HepG2 (cell line): ENCODE measurements around the gene ABCG4. TPM values are rescaled to one million over a fixed set of nuclear protein-coding genes. Genes with fewer than 3 reads are reported as not detected.

Experiments
- ATAC-seq: fragments of 200-7000 bp; cut with Tn5 transposase; 3 replicates; pipeline ENCODE4 v1.9.1; 2020; ENCODE audit warnings: mild to moderate bottlenecking, moderate library complexity
- BruUV-seq: library from RNA; stranded (reverse); fragments of 400-500 nt; replicated peaks from 2 replicates; lab custom pipeline; 2021; lab: Mats Ljungman, UMichigan
- CTCF ChIA-PET: fragments of 300-600 bp; formaldehyde crosslinking; extraction: SDS; loops from one replicate; lab custom pipeline; 2021; ENCODE audit warnings: low total read pairs, inconsistent platforms, low intra/inter-chr PET ratio; lab: Yijun Ruan, JAX
- POLR2A ChIA-PET: fragments of 350-600 bp; sonication (Branson Sonifier 250); formaldehyde crosslinking; loops from one replicate; lab custom pipeline; 2020; ENCODE audit warnings: antibody characterized with exemption, inconsistent platforms; lab: Yijun Ruan, JAX
- DNase-seq: peaks from one replicate; pipeline ENCODE4 v3.0.0-alpha.2; 2015; ENCODE audit warnings: low spot score
- FAIRE-seq: peaks from 3 replicates; lab custom pipeline; 2011; peaks lifted over from hg19 to GRCh38; lab: Jason Lieb, UNC
- H2AFZ ChIP-seq: one replicate; pipeline ENCODE4 v1.6.1; 2011; ENCODE audit warnings: low read length, inconsistent platforms
- H3K27ac ChIP-seq: fragments of 300-600 bp; 3 replicates; pipeline ENCODE4 v1.8.0; 2011; ENCODE audit warnings: mixed run types, mild to moderate bottlenecking, mixed read lengths, low read length, inconsistent platforms; ENCODE audit not compliant: insufficient read depth; ENCODE audit errors: extremely low read length
- H3K27me3 ChIP-seq, 2 experiments: fragments of 200-600 bp in 1 of 2; 2 replicates in 1 of 2; 3 replicates in 1 of 2; pipeline versions ENCODE4 v1.6.0 to v1.8.0; 2011; ENCODE audit warnings: low read length in 2 of 2, mild to moderate bottlenecking in 2 of 2, moderate library complexity in 2 of 2, inconsistent platforms in 1 of 2; ENCODE audit not compliant: insufficient read depth in 2 of 2, control insufficient read depth in 1 of 2
- H3K36me3 ChIP-seq, 2 experiments: fragments of 200-600 bp in 1 of 2; replicated peaks in 1 of 2; 2 replicates in 1 of 2; 3 replicates in 1 of 2; pipeline versions ENCODE4 v1.5.1 to v1.8.0; 2011; ENCODE audit warnings: low read length in 2 of 2, inconsistent platforms in 1 of 2; ENCODE audit not compliant: insufficient read depth in 2 of 2, control insufficient read depth in 1 of 2
- H3K4me1 ChIP-seq: 2 replicates; pipeline ENCODE4 v1.5.1; 2012; ENCODE audit warnings: low read length, inconsistent platforms; ENCODE audit not compliant: insufficient read depth
- H3K4me2 ChIP-seq: 2 replicates; pipeline ENCODE4 v1.6.0; 2011; ENCODE audit warnings: low read depth, low read length, inconsistent platforms
- H3K4me3 ChIP-seq, 3 experiments: fragments of 200-600 bp in 1 of 3; sonication (generic), shearing (Covaris generic) in 1 of 3; replicated peaks in 1 of 3; 2 replicates each; pipeline ENCODE4 v1.5.1; 2011 to 2016; ENCODE audit warnings: low read length in 3 of 3, inconsistent platforms in 2 of 3, low read depth in 2 of 3, mild to moderate bottlenecking in 2 of 3, control low read depth in 1 of 3, mixed read lengths in 1 of 3; ENCODE audit not compliant: insufficient read depth in 1 of 3
- H3K79me2 ChIP-seq: one replicate; pipeline ENCODE4 v1.6.1; 2011; ENCODE audit warnings: low read length, inconsistent platforms; ENCODE audit not compliant: insufficient read depth
- H3K9ac ChIP-seq: 2 replicates; pipeline ENCODE4 v1.6.0; 2011; ENCODE audit warnings: mild to moderate bottlenecking, low read depth, low read length, inconsistent platforms; ENCODE audit not compliant: insufficient read depth
- H3K9me3 ChIP-seq: 2 replicates; pipeline ENCODE4 v1.5.1; 2012; ENCODE audit warnings: mild to moderate bottlenecking, low read length
- H4K20me1 ChIP-seq: 2 replicates; pipeline ENCODE4 v1.6.0; 2011; ENCODE audit warnings: inconsistent platforms, mild to moderate bottlenecking, low read length, moderate library complexity; ENCODE audit not compliant: insufficient read depth
- AGO2 ChIP-seq: fragments of 200-400 bp; formaldehyde crosslinking; optimal IDR thresholded peaks from 2 replicates; pipeline ENCODE3; 2017; ENCODE audit warnings: mild to moderate bottlenecking, low read depth, low read length, moderate library complexity
- CEBPB ChIP-seq: IDR thresholded peaks from 2 replicates; pipeline ENCODE4 v1.6.1; 2011; ENCODE audit warnings: low read depth, low read length, improper control_type of control experiment, borderline replicate concordance
- FOSL1 ChIP-seq: sonication (generic); formaldehyde crosslinking; IDR thresholded peaks from 2 replicates; pipeline ENCODE4 v1.9.0; 2021; ENCODE audit warnings: missing genetic modification reagents, borderline replicate concordance
- IRF2 ChIP-seq: IDR thresholded peaks from 2 replicates; pipeline ENCODE4 v1.6.1; 2018; ENCODE audit warnings: missing genetic modification reagents, missing compliant biosample characterization
- NFIC ChIP-seq: IDR thresholded peaks from 2 replicates; pipeline ENCODE4 v1.6.1; 2012; ENCODE audit warnings: mild to moderate bottlenecking, low read length, inconsistent platforms
- NR1H2 ChIP-seq: sonication (generic); formaldehyde crosslinking; IDR thresholded peaks from 2 replicates; pipeline ENCODE4 v1.8.1; 2022; ENCODE audit warnings: low read depth, missing genetic modification reagents, borderline replicate concordance
- SP5 ChIP-seq: IDR thresholded peaks from 2 replicates; pipeline ENCODE4 v1.6.1; 2016; ENCODE audit warnings: low read depth, borderline replicate concordance
- TSC22D2 ChIP-seq: sonication (generic); formaldehyde crosslinking; IDR thresholded peaks from 2 replicates; pipeline ENCODE4 v1.5.1; 2020; ENCODE audit warnings: missing genetic modification reagents, mild to moderate bottlenecking, borderline replicate concordance
- ZFP36L2 ChIP-seq: sonication (generic); formaldehyde crosslinking; IDR thresholded peaks from 2 replicates; pipeline ENCODE4 v1.4.0; 2020; ENCODE audit warnings: missing genetic modification reagents
- ZNF20 ChIP-seq: sonication (generic); formaldehyde crosslinking; IDR thresholded peaks from 2 replicates; pipeline ENCODE4 v1.4.0; 2020; ENCODE audit warnings: mild to moderate bottlenecking, moderate library complexity, missing genetic modification reagents
- WGBS: methylation state at CpG from one replicate; pipeline ENCODE4 v1.1.6; 2017; ENCODE audit warnings: low lambda C conversion rate; 5-methylcytosine and 5-hydroxymethylcytosine counted together
- in situ Hi-C: cut with HindIII; loops from 2 replicates; pipeline ENCODE4 v1.10.0; 2017; ENCODE audit warnings: low pct_unique_long_range_greater_than_20kb; ENCODE audit not compliant: extremely low pct_ligation_motif_present
- intact Hi-C: fragments of 100-400 bp; cut with micrococcal nuclease; formaldehyde crosslinking; loops from one replicate; pipeline ENCODE4 v1.10.0; 2022; ENCODE audit not compliant: unreplicated experiment
- polyA plus RNA-seq, 8 experiments: library from polyadenylated mRNA; depleted of rRNA in 3 of 8; stranded (reverse) in 7 of 8; unstranded in 1 of 8; fragments of >200 nt; fragmentation: Illumina TruSeq in 4 of 8; extraction: Trizol in 4 of 8; gene quantifications; 2 replicates each; pipeline versions ENCODE4 v1.2.1 to v1.2.3, GENCODE V29; 2011 to 2016; ENCODE audit warnings: low read depth in 4 of 8, missing spikeins in 1 of 8, mixed read lengths in 1 of 8; ENCODE audit not compliant: insufficient read depth in 1 of 8
- total RNA-seq, 5 experiments: library from RNA; depleted of rRNA; stranded (reverse); fragments of >200 nt; fragmentation: Illumina TruSeq; extraction: Trizol; gene quantifications; 2 replicates each; pipeline ENCODE4 v1.2.3, GENCODE V29; 2016; ENCODE audit warnings: low read depth in 1 of 5
- TF ChIP-seq, protein P1 (sequence below): sonication (generic); formaldehyde crosslinking; IDR thresholded peaks from 2 replicates; pipeline ENCODE4 v1.5.1; 2020; ENCODE audit warnings: missing genetic modification reagents, mild to moderate bottlenecking, borderline replicate concordance
- TF ChIP-seq, protein P2 (sequence below): sonication (generic); formaldehyde crosslinking; conservative IDR thresholded peaks from 2 replicates; pipeline ENCODE4 v1.8.0; 2022; ENCODE audit warnings: mild to moderate bottlenecking, moderate library complexity, missing genetic modification reagents
- TF ChIP-seq, protein P3 (sequence below): sonication (generic); formaldehyde crosslinking; IDR thresholded peaks from 2 replicates; pipeline ENCODE4 v1.4.0; 2020; ENCODE audit warnings: missing genetic modification reagents
- TF ChIP-seq, protein P4 (sequence below): sonication (generic); formaldehyde crosslinking; IDR thresholded peaks from 2 replicates; pipeline ENCODE4 v1.4.0; 2020; ENCODE audit warnings: mild to moderate bottlenecking, missing genetic modification reagents, borderline replicate concordance

Gene ABCG4
- total and polyA plus RNA-seq, 2 of the 13 experiments (the other 11 are each of a cell fraction or from before 2014, with no cell fraction given): not detected

DNA sequence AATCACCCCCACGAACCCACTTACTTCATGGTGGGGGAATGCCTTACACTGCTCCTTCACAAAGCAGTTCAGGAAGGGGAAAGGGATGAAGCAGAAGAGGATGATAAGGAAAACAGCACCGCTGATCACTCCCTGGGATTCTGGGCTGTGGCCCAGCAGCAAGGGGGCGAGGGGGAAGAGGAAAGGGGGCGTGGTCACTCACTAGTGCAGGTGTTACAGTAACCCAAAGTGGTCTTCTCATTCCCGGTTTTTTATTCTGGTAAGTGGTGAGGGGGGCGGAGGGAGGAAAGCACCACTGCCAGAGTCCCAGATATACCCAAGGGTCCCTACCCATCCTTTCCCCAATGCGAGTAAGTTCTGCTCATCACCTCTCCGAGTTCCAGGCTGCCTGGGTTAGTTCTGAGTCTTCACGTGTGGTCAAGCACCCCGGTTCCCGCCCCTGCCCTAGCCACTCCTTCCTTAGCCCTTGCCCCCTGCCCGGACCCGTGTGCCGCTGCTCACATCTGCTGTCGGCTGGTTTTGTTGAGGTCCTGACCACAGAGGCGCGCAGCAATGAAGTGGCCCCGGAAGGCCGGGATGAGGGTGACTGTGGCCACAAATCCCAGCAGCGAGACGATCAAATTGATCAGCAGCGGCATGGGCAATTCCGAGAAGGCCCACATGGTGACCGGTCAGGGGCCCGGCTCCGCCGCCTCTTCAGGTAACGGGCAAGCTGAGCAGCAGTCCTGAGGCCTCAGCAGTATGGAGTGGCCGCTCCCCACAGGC lies 47.7 kb upstream of the ABCG4 start:
- DNase-seq: peak; percentile 38
- peaks cover 10 to 26% of the 10 kb centered on the region in 2 experiments; a peak in 4 of 5 replicates for H3K36me3 ChIP-seq
- TSS peak; percentile 67 for BruUV-seq
- FAIRE-seq: no peak
- no peaks in the 10 kb centered on the region for H3K9me3 ChIP-seq
- peak overlapping the region; percentile 97 for H3K27ac ChIP-seq
- ATAC-seq: peak; percentile 68
- H3K9ac ChIP-seq: peak overlapping the region; percentile 93
- intact Hi-C loops: loop anchor here (2.0 kb wide), 1 partner anchor 20 kb away; the partner anchor contains the start of gene HINFP
- in situ Hi-C loops: no loop called here
- peaks cover 30% of the 10 kb centered on the region for H3K4me1 ChIP-seq
- peak overlapping the region; percentile 77 to 91 (median 86) for H3K4me3 ChIP-seq
- H4K20me1 ChIP-seq: no peaks in the 10 kb centered on the region
- H2AFZ ChIP-seq: peak overlapping the region; percentile 94
- POLR2A ChIA-PET: interaction anchor here (0.7 to 2.0 kb wide), 10 partner anchors 16 to 309 kb away, joined by 3 to 47 read pairs (median 7); partner anchors contain the start of genes CENATAC, HINFP, HMBS and NLRX1
- peak overlapping the region; percentile 96 for H3K4me2 ChIP-seq
- CTCF ChIA-PET: interaction anchor here (1.1 kb wide), 1 partner anchor 33 kb away, joined by 3 read pairs; no protein-coding TSS in a partner anchor
- 2% methylated on average over 12 of the region's 29 CpGs for WGBS
- no peaks in the 10 kb centered on the region; a peak in 1 of 5 replicates for H3K27me3 ChIP-seq
- peaks cover 15% of the 10 kb centered on the region for H3K79me2 ChIP-seq
- TF ChIP-seq, protein P1, sequence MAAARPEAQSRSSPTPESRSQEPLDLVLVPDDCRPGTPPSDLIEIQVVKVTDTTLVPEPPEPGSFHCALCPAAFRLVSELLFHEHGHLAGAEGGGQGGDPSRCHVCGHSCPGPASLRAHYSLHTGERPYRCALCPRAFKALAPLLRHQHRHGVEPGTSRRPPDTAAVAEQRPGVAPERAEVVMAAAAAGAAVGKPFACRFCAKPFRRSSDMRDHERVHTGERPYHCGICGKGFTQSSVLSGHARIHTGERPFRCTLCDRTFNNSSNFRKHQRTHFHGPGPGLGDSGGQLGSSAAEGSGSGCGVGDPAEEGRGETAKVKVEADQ (CRISPR knock-in tag): no peak
- TF ChIP-seq NFIC (no peak), ZNF20 (CRISPR knock-in tag) (no peak), NR1H2 (CRISPR knock-in tag) (no peak), IRF2 (no peak), SP5 (CRISPR knock-in tag) (no peak), AGO2 (peak; percentile 40), TSC22D2 (CRISPR knock-in tag) (peak; percentile 14; the same call in 1 of the 2 replicates), ZFP36L2 (no peak), CEBPB (no peak), FOSL1 (CRISPR knock-in tag) (no peak)
- TF ChIP-seq, protein P2, sequence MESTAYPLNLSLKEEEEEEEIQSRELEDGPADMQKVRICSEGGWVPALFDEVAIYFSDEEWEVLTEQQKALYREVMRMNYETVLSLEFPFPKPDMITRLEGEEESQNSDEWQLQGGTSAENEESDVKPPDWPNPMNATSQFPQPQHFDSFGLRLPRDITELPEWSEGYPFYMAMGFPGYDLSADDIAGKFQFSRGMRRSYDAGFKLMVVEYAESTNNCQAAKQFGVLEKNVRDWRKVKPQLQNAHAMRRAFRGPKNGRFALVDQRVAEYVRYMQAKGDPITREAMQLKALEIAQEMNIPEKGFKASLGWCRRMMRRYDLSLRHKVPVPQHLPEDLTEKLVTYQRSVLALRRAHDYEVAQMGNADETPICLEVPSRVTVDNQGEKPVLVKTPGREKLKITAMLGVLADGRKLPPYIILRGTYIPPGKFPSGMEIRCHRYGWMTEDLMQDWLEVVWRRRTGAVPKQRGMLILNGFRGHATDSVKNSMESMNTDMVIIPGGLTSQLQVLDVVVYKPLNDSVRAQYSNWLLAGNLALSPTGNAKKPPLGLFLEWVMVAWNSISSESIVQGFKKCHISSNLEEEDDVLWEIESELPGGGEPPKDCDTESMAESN (CRISPR knock-in tag): no peak
- TF ChIP-seq, protein P3, sequence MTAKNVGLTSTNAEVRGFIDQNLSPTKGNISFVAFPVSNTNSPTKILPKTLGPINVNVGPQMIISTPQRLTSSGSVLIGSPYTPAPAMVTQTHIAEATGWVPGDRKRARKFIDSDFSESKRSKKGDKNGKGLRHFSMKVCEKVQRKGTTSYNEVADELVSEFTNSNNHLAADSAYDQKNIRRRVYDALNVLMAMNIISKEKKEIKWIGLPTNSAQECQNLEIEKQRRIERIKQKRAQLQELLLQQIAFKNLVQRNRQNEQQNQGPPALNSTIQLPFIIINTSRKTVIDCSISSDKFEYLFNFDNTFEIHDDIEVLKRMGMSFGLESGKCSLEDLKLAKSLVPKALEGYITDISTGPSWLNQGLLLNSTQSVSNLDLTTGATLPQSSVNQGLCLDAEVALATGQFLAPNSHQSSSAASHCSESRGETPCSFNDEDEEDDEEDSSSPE (CRISPR knock-in tag): peak; percentile 9; the same call in 1 of the 2 replicates
- TF ChIP-seq, protein P4, sequence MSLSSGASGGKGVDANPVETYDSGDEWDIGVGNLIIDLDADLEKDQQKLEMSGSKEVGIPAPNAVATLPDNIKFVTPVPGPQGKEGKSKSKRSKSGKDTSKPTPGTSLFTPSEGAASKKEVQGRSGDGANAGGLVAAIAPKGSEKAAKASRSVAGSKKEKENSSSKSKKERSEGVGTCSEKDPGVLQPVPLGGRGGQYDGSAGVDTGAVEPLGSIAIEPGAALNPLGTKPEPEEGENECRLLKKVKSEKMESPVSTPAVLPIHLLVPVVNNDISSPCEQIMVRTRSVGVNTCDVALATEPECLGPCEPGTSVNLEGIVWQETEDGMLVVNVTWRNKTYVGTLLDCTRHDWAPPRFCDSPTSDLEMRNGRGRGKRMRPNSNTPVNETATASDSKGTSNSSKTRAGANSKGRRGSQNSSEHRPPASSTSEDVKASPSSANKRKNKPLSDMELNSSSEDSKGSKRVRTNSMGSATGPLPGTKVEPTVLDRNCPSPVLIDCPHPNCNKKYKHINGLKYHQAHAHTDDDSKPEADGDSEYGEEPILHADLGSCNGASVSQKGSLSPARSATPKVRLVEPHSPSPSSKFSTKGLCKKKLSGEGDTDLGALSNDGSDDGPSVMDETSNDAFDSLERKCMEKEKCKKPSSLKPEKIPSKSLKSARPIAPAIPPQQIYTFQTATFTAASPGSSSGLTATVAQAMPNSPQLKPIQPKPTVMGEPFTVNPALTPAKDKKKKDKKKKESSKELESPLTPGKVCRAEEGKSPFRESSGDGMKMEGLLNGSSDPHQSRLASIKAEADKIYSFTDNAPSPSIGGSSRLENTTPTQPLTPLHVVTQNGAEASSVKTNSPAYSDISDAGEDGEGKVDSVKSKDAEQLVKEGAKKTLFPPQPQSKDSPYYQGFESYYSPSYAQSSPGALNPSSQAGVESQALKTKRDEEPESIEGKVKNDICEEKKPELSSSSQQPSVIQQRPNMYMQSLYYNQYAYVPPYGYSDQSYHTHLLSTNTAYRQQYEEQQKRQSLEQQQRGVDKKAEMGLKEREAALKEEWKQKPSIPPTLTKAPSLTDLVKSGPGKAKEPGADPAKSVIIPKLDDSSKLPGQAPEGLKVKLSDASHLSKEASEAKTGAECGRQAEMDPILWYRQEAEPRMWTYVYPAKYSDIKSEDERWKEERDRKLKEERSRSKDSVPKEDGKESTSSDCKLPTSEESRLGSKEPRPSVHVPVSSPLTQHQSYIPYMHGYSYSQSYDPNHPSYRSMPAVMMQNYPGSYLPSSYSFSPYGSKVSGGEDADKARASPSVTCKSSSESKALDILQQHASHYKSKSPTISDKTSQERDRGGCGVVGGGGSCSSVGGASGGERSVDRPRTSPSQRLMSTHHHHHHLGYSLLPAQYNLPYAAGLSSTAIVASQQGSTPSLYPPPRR (CRISPR knock-in tag): no peak
